AG10803 (cell line): Measurements from ENCODE around the gene WDFY4.

Source experiments
- DNase-seq: peaks from one replicate; pipeline ENCODE4 v3.0.0; 2010; ENCODE audit warnings: low read depth
- H3K4me3 ChIP-seq: 2 replicates; pipeline ENCODE4 v1.5.1; 2011; ENCODE audit warnings: mild to moderate bottlenecking, low read length, control low read depth
- CTCF ChIP-seq: conservative IDR thresholded peaks from 2 replicates; pipeline ENCODE4 v1.5.1; 2011; ENCODE audit warnings: mild to moderate bottlenecking, low read length, control low read depth, inconsistent platforms

WDFY4 gene

GRCh38 chr10:48774416-48775205 is 89.9 kb downstream of the WDFY4 start:
- TF ChIP-seq CTCF = no peak
- no peak for DNase-seq
- no peak overlapping the region for H3K4me3 ChIP-seq

GRCh38 chr10:48775206-48775517 is 90.5 kb downstream of the WDFY4 start:
- no peak for TF ChIP-seq CTCF
- no peak overlapping the region for H3K4me3 ChIP-seq
- no peak for DNase-seq

GRCh38 chr10:48776005-48776522 is 91.4 kb downstream of the WDFY4 start:
- DNase-seq = no peak
- no peak for TF ChIP-seq CTCF
- no peak overlapping the region for H3K4me3 ChIP-seq

GRCh38 chr10:48776528-48776927 is 91.9 kb downstream of the WDFY4 start:
- DNase-seq = no peak
- no peak for TF ChIP-seq CTCF
- no peak overlapping the region for H3K4me3 ChIP-seq

GRCh38 chr10:48777110-48777509 is 92.4 kb downstream of the WDFY4 start:
- no peak overlapping the region for H3K4me3 ChIP-seq
- no peak for TF ChIP-seq CTCF
- no peak for DNase-seq

GRCh38 chr10:48778193-48778857 is 93.7 kb downstream of the WDFY4 start:
- TF ChIP-seq CTCF = no peak

GRCh38 chr10:48779077-48779476 is 94.4 kb downstream of the WDFY4 start:
- H3K4me3 ChIP-seq = no peak overlapping the region
- DNase-seq = no peak
- TF ChIP-seq CTCF = no peak

More at GRCh38 chr10:48778193-48778857, 93.7 kb downstream of the WDFY4 start:
- no peak for DNase-seq
- H3K4me3 ChIP-seq = no peak overlapping the region
